ENCODE data around the gene REV3L. TPM values are rescaled to one million over a fixed set of nuclear protein-coding genes. Genes with fewer than 3 reads are reported as not detected.

REV3L gene
- total and polyA plus RNA-seq, 2 of the 13 experiments (the other 11 are each of a cell fraction or from before 2014, with no cell fraction given): 12.8 to 31.3 TPM

GRCh38 chr6:111483736-111484632, 966 bp upstream of the REV3L start (continued):
- TF ChIP-seq ZNF318 (CRISPR knock-in tag; IDR thresholded peaks at IDR 0.05) (no peak), NFIC (IDR thresholded peaks at IDR 0.05; ENCODE audit: low read length) (no peak; the same call in none of the 2 replicates), ZC3H13 (CRISPR knock-in tag; IDR thresholded peaks at IDR 0.05) (no peak), DR1 (CRISPR knock-in tag; IDR thresholded peaks at IDR 0.05) (peak; percentile 92), ZNF383 (CRISPR knock-in tag; IDR thresholded peaks at IDR 0.05; ENCODE audit: borderline replicate concordance) (no peak), WIZ (CRISPR knock-in tag; IDR thresholded peaks at IDR 0.05) (peak; percentile 86; the same call in 1 of the 2 replicates), ZNF883 (CRISPR knock-in tag; IDR thresholded peaks at IDR 0.05; ENCODE audit: not compliant biosample characterization) (peak; percentile 6), DRAP1 (CRISPR knock-in tag; IDR thresholded peaks at IDR 0.05) (peak; percentile 87), SNRNP70 (IDR thresholded peaks at IDR 0.05; ENCODE audit: low read depth, low read length) (no peak), ZNF160 (CRISPR knock-in tag; IDR thresholded peaks at IDR 0.05) (peak; percentile 50; the same call in 1 of the 2 replicates), YEATS4 (CRISPR knock-in tag; IDR thresholded peaks at IDR 0.05; ENCODE audit: borderline replicate concordance) (peak; percentile 96), ERF (CRISPR knock-in tag; IDR thresholded peaks at IDR 0.05) (peak; percentile 77), ZMAT5 (CRISPR knock-in tag; IDR thresholded peaks at IDR 0.05; ENCODE audit: borderline replicate concordance, low read depth) (no peak), ZZZ3 (CRISPR knock-in tag; IDR thresholded peaks at IDR 0.05; ENCODE audit: borderline replicate concordance) (no peak), ZNF441 (CRISPR knock-in tag; IDR thresholded peaks at IDR 0.05; ENCODE audit: borderline replicate concordance) (no peak; the same call in 1 of the 2 replicates), PITX1 (CRISPR knock-in tag; IDR thresholded peaks at IDR 0.05) (peak; percentile 97), TBX2 (CRISPR knock-in tag; IDR thresholded peaks at IDR 0.05; ENCODE audit: borderline replicate concordance) (peak; percentile 86), ZNF230 (CRISPR knock-in tag; IDR thresholded peaks at IDR 0.05) (peak; percentile 59), ZMAT3 (CRISPR knock-in tag; conservative IDR thresholded peaks at IDR 0.05) (no peak; the same call in 1 of the 2 replicates), ZNF605 (CRISPR knock-in tag; IDR thresholded peaks at IDR 0.05) (peak; percentile 97), ASH2L (IDR thresholded peaks at IDR 0.05; ENCODE audit: insufficient read length, low read depth, low read length) (peak; percentile 93)

Data from HepG2 (cell line).